Vagina (tissue), 2 donors: Measurements from ENCODE around the gene APP.

ENCODE experiments used
- POLR2A ChIP-seq, 2 donors: fragments of 450-650 bp; IDR thresholded peaks; one replicate each; pipeline ENCODE4 v1.6.1; 2017; ENCODE audit warnings: antibody characterized with exemption in 2 of 2, mild to moderate bottlenecking in 2 of 2, moderate library complexity in 2 of 2
- TF ChIP-seq, protein P1 (sequence below), 3 experiments: fragments of 450-650 bp in 2 of 3; fragments of 200-600 bp in 1 of 3; sonication (generic) in 1 of 3; IDR thresholded peaks; one replicate each; pipeline ENCODE4 v1.5.1; 2017 to 2019; ENCODE audit warnings: antibody characterized with exemption in 3 of 3, mild to moderate bottlenecking in 2 of 3, moderate library complexity in 2 of 3

GRCh38 chr21:26146681-26147080, 23.9 kb downstream of the APP start:
- TF ChIP-seq, protein P1, sequence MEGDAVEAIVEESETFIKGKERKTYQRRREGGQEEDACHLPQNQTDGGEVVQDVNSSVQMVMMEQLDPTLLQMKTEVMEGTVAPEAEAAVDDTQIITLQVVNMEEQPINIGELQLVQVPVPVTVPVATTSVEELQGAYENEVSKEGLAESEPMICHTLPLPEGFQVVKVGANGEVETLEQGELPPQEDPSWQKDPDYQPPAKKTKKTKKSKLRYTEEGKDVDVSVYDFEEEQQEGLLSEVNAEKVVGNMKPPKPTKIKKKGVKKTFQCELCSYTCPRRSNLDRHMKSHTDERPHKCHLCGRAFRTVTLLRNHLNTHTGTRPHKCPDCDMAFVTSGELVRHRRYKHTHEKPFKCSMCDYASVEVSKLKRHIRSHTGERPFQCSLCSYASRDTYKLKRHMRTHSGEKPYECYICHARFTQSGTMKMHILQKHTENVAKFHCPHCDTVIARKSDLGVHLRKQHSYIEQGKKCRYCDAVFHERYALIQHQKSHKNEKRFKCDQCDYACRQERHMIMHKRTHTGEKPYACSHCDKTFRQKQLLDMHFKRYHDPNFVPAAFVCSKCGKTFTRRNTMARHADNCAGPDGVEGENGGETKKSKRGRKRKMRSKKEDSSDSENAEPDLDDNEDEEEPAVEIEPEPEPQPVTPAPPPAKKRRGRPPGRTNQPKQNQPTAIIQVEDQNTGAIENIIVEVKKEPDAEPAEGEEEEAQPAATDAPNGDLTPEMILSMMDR (IDR thresholded peaks at IDR 0.05): no peak
- no peak for TF ChIP-seq POLR2A (IDR thresholded peaks at IDR 0.05)
